GM18951 (cell line): ENCODE results near the gene ZNF8.

Experiments
- POLR2A ChIP-seq: IDR thresholded peaks from 4 replicates; pipeline ENCODE4 v1.6.1; 2011; ENCODE audit warnings: mild to moderate bottlenecking; ENCODE audit not compliant: insufficient read length, insufficient read depth; ENCODE audit errors: extremely low read depth
- in situ Hi-C: fragments of 300-500 bp; cut with MboI; formaldehyde crosslinking; loops from one replicate; pipeline ENCODE4 v1.12.0; 2022; ENCODE audit warnings: low sequenced_read_pairs, mixed read lengths, inconsistent platforms; ENCODE audit not compliant: unreplicated experiment

The ZNF8 gene

DNA sequence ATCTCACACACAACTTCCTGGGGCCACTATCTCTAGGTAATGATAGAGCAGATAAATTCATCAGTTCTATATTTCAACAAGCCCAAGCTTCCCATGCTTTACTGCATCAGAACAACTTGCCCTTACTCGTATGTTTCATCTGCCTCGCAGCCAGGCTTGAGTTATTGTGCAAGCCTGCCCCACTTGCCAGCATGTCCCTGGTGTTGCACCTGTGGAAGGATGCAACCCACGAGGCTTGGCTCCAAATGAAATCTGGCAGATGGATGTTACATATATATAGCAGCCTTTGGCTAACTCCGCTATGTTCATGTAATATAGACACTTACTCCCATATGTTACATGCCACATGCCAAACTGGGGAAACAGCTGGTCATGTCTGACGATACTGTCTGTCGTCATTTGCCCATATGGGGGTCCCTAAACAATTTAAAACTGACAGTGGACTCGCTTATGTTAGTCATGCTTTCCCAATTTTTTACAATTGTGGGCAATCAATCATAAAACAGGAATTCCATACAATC lies 32.6 kb downstream of the ZNF8 start:
- in situ Hi-C loops, result no loop called here
- TF ChIP-seq POLR2A, result no peak

DNA sequence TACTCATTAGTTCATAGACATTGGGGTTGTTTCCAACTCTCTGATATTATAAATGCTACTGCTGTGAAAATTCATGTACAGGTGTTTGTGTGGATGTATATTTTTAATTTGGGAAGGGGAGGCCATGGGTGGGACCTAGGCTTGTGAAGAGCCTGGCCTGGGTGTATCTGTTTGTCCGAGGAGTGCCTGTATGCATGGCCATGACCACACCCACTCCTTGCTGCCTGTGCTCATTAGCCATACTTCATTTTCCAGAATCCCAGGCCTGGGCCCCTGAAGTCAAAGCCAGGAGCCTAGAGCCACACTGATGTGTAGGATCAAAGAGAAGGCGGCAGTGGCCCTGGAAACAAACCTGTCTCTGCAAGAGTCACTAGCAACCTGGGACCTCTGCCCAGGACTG lies 36.8 kb downstream of the ZNF8 start:
- in situ Hi-C loops, result no loop called here
- TF ChIP-seq POLR2A, result no peak

DNA sequence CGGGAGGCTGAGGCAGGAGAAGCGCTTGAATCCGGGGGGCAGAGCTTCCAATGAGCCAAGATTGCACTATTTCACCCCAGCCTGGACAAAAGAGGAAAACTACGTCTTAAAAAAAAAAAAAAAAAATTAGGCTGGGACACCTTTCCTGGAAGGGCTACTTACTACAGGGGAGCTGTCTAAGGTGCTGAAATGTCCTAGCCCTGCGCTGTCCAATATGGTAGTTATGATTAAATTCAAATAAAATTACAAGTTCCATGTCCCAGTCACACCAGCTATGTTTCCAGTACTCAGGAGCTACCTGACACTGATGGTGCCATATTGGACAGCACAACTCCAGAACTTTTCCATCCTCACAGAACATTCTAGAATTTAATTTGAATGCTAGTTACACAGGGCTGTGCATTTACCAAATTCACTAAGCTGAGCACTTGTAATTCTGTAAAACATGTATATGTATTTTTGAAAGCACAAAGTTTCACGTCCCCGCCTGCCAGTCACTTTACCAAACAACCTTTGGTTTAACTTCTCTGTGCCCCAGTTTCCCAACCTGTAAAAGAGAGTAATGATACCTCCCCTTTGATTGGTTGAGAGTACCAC lies 38.8 kb downstream of the ZNF8 start:
- no peak for TF ChIP-seq POLR2A
- in situ Hi-C loops, result no loop called here

DNA sequence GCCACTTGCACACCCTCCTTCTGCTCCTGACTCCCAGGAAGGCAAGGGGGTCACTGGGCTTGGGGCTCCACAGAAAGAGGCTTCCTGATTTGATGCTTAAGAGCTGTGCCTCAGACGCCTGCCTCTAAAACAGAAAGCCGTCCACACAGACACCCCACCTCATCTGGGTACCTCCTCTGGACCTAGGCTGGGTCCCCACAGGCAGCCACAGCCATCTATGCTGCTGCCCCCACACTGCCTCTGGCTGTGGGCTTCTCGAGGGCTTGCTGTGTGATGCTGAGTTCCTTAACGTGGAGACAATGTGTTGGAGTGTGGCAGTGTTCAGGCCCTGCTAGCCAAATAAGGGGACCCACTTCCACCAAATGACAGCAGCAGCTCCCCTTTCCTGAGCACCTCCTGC lies 39.5 kb downstream of the ZNF8 start:
- no peak for TF ChIP-seq POLR2A
- in situ Hi-C loops, result no loop called here

DNA sequence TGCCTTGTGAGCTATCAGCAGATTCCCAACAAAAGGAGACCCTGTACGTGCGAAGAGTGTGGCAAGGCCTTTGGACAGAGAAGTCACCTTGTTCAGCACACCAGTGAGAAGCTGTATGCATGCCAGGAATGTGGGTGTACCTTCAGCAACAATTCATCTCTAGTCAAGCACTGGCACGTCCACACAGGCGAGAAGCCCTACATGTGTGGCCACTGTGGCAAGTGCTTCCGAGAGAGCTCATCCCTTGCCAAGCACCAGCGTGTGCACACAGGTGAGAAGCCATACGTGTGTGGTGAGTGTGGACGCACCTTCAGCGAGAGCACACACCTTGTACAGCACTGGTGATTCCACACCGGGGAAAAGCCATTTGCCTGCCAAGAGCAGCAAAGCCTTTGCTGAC lies 40.5 kb downstream of the ZNF8 start:
- TF ChIP-seq POLR2A, result no peak
- in situ Hi-C loops, result no loop called here

DNA sequence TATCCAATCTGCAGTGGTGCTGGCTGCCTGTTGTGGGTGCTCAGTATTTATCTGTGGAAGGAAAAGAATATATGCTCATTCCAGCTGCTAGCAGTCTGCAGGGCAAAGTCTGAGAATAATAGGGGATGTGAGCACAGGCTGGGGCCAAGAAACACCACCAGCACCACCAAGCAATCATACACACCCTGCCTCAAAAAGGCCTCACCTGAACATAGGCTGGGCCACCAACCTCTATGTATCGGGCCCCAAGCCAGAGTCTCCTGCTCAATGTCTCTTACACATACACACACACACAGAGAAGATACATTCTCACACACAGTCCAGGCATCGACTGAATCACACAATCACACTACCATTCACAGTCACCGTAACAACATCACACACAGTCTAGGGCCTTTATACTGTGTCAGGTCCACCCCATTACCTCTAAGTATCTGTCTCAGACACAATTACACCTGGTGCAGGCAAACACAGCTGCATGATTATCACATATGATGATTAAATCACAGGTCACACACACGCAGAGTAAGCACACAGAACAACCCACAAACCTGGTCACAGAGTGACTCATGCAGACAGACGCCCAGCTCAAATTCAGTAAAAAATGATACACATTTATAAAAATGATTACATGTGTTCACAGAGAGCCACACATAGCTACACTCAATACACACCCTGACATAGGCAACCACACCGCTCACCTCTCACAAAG lies 46.7 kb downstream of the ZNF8 start:
- in situ Hi-C loops, result no loop called here
- TF ChIP-seq POLR2A, result no peak

- in situ Hi-C loops, result no loop called here
- TF ChIP-seq POLR2A, result no peak
Observed at GRCh38 chr19:58326501-58326913, 47.8 kb downstream of the ZNF8 start.

- in situ Hi-C loops, result no loop called here
- peak; percentile 73 for TF ChIP-seq POLR2A
Observed at GRCh38 chr19:58326914-58327726, 48.4 kb downstream of the ZNF8 start, which contains the start of gene ZSCAN22. Gene ZSCAN22, plus strand, starts transcription at chr19:58326994. Its CDS starts 7,809 bp downstream, at chr19:58334803.

- in situ Hi-C loops, result no loop called here
- no peak for TF ChIP-seq POLR2A
Observed at GRCh38 chr19:58328999-58329398, 50.2 kb downstream of the ZNF8 start.

DNA sequence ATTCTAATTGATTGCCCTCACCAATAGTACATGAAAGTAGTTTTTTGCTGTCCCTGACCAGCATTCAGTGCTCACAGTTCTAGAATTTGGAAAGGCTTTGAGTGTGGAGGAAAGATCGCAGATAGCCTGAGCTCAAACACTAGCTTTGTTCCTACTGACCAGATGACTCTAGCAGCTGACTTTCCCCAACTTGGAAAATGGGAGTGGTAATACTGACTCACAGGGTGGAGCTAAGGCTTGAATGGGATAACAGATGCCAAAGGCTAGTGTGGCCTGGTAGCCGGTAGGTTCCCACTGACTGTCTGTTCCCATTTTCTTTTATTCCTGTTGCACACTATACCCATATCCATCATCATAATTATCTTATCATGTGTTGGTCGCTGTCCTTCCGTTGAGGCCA lies 51.7 kb downstream of the ZNF8 start:
- no peak for TF ChIP-seq POLR2A

DNA sequence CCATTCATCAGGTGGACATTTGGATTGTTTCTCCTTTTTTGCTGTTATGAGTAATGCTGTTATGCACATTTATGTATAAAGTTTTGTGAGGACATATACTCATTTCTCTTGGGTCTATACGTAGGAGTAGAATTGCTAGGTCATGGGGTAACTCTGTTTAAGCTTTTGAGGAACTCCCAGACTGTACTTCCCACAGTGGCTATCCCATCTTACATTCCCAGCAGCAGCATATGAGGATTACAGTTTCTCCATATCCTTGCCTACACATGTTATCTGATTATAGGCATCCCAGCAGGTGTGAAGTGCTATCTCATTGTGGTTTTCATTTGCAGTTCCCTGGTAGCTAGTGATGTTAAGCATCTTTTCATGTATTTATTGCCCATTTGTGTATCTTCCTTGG lies 53.9 kb downstream of the ZNF8 start:
- in situ Hi-C loops, result no loop called here
- TF ChIP-seq POLR2A, result no peak

More for the DNA sequence above, 51.7 kb downstream of the ZNF8 start:
- in situ Hi-C loops, result no loop called here

DNA sequence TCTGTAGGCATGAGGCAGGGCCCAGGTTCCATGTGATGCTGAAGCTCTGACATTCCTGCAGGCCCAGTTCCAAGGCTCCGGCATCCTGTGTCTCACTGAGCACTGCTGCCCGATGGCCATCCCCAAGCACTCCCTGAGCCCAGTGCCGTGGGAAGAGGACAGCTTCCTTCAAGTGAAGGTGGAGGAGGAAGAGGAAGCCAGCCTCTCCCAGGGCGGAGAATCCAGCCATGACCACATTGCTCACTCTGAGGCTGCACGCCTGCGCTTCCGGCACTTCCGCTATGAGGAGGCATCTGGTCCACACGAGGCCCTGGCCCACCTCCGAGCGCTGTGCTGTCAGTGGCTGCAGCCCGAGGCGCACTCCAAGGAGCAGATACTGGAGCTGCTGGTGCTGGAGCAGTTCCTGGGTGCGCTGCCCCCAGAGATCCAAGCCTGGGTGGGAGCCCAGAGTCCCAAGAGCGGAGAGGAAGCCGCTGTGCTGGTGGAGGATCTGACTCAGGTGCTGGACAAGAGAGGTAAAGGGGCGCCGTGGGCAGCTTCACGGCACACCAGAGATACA lies 56.0 kb downstream of the ZNF8 start:
- in situ Hi-C loops, result no loop called here
- no peak for TF ChIP-seq POLR2A

- in situ Hi-C loops, result no loop called here
- TF ChIP-seq POLR2A, result no peak
Observed at GRCh38 chr19:58335630-58336029, 56.9 kb downstream of the ZNF8 start.
